A673 (cell line): Measurements from ENCODE around the gene MSI2. TPM values are rescaled to one million over a fixed set of nuclear protein-coding genes. Genes with fewer than 3 reads are reported as not detected.

Experiments used
- BruUV-seq: library from RNA; stranded (reverse); fragments of 400-500 nt; replicated peaks from 2 replicates; lab custom pipeline; 2021; lab: Mats Ljungman, UMichigan
- CTCF ChIA-PET: fragments of 300-600 bp; sonication (Branson Sonifier 250); formaldehyde crosslinking; loops from one replicate; lab custom pipeline; 2022; ENCODE audit warnings: antibody characterized with exemption; lab: Charles Lee
- POLR2A ChIA-PET: fragments of 300-600 bp; sonication (Branson Sonifier 250); formaldehyde crosslinking; loops from one replicate; lab custom pipeline; 2022; ENCODE audit warnings: antibody characterized with exemption; ENCODE audit not compliant: low non-redundant PET; lab: Charles Lee
- DNase-seq: peaks from one replicate; pipeline ENCODE4 v3.0.0-alpha.2; 2015; ENCODE audit warnings: low spot score
- H3K27ac ChIP-seq: fragments of 200-600 bp; sonication (generic); 2 replicates; pipeline ENCODE4 v1.5.1; 2016; ENCODE audit warnings: mixed run types, low read depth, mild to moderate bottlenecking, mixed read lengths, antibody characterized with exemption, low read length; ENCODE audit not compliant: poor library complexity, severe bottlenecking
- H3K27me3 ChIP-seq: fragments of 200-600 bp; sonication (generic); replicated peaks from 2 replicates; pipeline ENCODE4 v1.6.1; 2017; ENCODE audit warnings: mixed run types, low read depth, mild to moderate bottlenecking, mixed read lengths, antibody characterized with exemption, low read length; ENCODE audit not compliant: insufficient read depth, poor library complexity
- H3K36me3 ChIP-seq: fragments of 200-600 bp; sonication (generic); 2 replicates; pipeline ENCODE4 v1.6.1; 2016; ENCODE audit warnings: mixed run types, mild to moderate bottlenecking, mixed read lengths, antibody characterized with exemption, low read length; ENCODE audit not compliant: insufficient read depth, poor library complexity, severe bottlenecking
- H3K4me1 ChIP-seq: fragments of 200-600 bp; sonication (generic); 2 replicates; pipeline ENCODE4 v1.6.1; 2017; ENCODE audit warnings: mixed run types, mild to moderate bottlenecking, mixed read lengths, antibody characterized with exemption, low read length; ENCODE audit not compliant: insufficient read depth, poor library complexity, severe bottlenecking
- H3K4me3 ChIP-seq: fragments of 200-600 bp; sonication (generic); 2 replicates; pipeline ENCODE4 v1.5.1; 2016; ENCODE audit warnings: low read depth, mixed run types, mild to moderate bottlenecking, mixed read lengths, low read length; ENCODE audit not compliant: poor library complexity, severe bottlenecking
- H3K9me3 ChIP-seq: fragments of 200-600 bp; sonication (generic); 2 replicates; pipeline ENCODE4 v1.6.1; 2016; ENCODE audit warnings: mixed run types, low read depth, mild to moderate bottlenecking, mixed read lengths, antibody characterized with exemption, low read length; ENCODE audit not compliant: poor library complexity, severe bottlenecking
- EZH2 ChIP-seq: fragments of 200-600 bp; sonication (generic); IDR thresholded peaks from 2 replicates; pipeline ENCODE4 v1.6.1; 2017; ENCODE audit warnings: borderline replicate concordance, low read depth, mild to moderate bottlenecking, mixed read lengths, antibody characterized with exemption, low read length; ENCODE audit not compliant: poor library complexity, severe bottlenecking
- intact Hi-C: fragments of 100-400 bp; cut with micrococcal nuclease; formaldehyde crosslinking; loops from one replicate; pipeline ENCODE4 v1.10.0; 2022; ENCODE audit not compliant: unreplicated experiment
- total RNA-seq: library from RNA; stranded (reverse); gene quantifications from 2 replicates; pipeline ENCODE4 v1.2.3, GENCODE V29; 2021
- TF ChIP-seq, protein P1 (sequence below): fragments of 300-800, 200-600 bp; sonication (generic); conservative IDR thresholded peaks from 2 replicates; pipeline ENCODE4 v1.5.1; 2017; ENCODE audit warnings: low read depth, mild to moderate bottlenecking, antibody characterized with exemption, low read length, moderate library complexity, mixed read lengths

MSI2 gene
- total RNA-seq, 1 experiment from 2014 or later = 108 TPM

GRCh38 chr17:57309479-57309878, 53.2 kb downstream of the MSI2 start:
- Histone ChIP-seq H3K27me3 (no peaks in the 10 kb centered on the region), H3K9me3 (no peaks in the 10 kb centered on the region), H3K4me3 (no peak overlapping the region), H3K36me3 (no peaks in the 10 kb centered on the region), H3K27ac (no peak overlapping the region), H3K4me1 (no peaks in the 10 kb centered on the region)
- CTCF ChIA-PET = no interaction called here
- no TSS peak for BruUV-seq
- no peak for TF ChIP-seq EZH2
- TF ChIP-seq, protein P1, sequence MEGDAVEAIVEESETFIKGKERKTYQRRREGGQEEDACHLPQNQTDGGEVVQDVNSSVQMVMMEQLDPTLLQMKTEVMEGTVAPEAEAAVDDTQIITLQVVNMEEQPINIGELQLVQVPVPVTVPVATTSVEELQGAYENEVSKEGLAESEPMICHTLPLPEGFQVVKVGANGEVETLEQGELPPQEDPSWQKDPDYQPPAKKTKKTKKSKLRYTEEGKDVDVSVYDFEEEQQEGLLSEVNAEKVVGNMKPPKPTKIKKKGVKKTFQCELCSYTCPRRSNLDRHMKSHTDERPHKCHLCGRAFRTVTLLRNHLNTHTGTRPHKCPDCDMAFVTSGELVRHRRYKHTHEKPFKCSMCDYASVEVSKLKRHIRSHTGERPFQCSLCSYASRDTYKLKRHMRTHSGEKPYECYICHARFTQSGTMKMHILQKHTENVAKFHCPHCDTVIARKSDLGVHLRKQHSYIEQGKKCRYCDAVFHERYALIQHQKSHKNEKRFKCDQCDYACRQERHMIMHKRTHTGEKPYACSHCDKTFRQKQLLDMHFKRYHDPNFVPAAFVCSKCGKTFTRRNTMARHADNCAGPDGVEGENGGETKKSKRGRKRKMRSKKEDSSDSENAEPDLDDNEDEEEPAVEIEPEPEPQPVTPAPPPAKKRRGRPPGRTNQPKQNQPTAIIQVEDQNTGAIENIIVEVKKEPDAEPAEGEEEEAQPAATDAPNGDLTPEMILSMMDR = no peak
- DNase-seq = no peak
- intact Hi-C loops = no loop called here
- POLR2A ChIA-PET = no interaction called here

- Histone ChIP-seq H3K4me3 (no peak overlapping the region), H3K27me3 (no peaks in the 10 kb centered on the region), H3K27ac (no peak overlapping the region), H3K4me1 (no peaks in the 10 kb centered on the region), H3K9me3 (no peaks in the 10 kb centered on the region), H3K36me3 (no peaks in the 10 kb centered on the region)
- CTCF ChIA-PET = no interaction called here
- POLR2A ChIA-PET = no interaction called here
- BruUV-seq = no TSS peak
- intact Hi-C loops = no loop called here
- TF ChIP-seq, protein P1 = no peak
- no peak for TF ChIP-seq EZH2
- DNase-seq = no peak
Measured at GRCh38 chr17:57311281-57312216, 55.2 kb downstream of the MSI2 start.

DNA sequence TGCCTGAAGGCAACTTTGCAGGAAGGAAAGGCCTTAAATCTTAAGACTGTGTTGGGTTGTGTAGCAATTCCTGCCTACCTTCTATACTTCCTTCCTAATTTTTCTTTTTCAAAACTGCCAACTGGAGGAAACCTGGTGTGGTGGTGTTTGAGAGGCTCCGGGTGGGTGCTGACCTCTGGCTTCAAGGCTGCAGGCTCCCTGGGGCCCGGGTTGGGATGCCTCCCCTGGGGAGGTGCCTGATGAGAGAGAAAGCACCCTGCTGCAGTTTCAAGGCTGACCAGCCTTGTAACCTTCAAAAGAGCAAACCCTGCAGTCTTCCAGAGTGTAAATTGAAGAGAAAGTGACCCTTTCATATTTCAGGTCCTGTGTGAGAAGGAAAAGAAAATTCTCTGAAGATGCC, 55.9 kb downstream of the MSI2 start:
- Histone ChIP-seq H3K27ac (no peak overlapping the region), H3K9me3 (no peaks in the 10 kb centered on the region), H3K36me3 (no peaks in the 10 kb centered on the region), H3K4me3 (no peak overlapping the region), H3K4me1 (peaks cover 5% of the 10 kb centered on the region), H3K27me3 (no peaks in the 10 kb centered on the region)
- DNase-seq = no peak
- TF ChIP-seq, protein P1 = no peak
- TF ChIP-seq EZH2 = no peak
- intact Hi-C loops = no loop called here
- ChIA-PET POLR2A (interaction anchor here (0.6 kb wide), 1 partner anchor 9 kb away, joined by 3 read pairs; no protein-coding TSS in a partner anchor), CTCF (no interaction called here)
- BruUV-seq = no TSS peak
